GM10266 (cell line): ENCODE results near the gene MEGF6.

ENCODE experiments used
- DNase-seq: peaks from one replicate; pipeline ENCODE4 v3.0.0; 2012; ENCODE audit errors: extremely low spot score
- TF ChIP-seq, protein P1 (sequence below): IDR thresholded peaks from 2 replicates; pipeline ENCODE4 v1.5.1; 2012; ENCODE audit warnings: mild to moderate bottlenecking, low read depth; ENCODE audit not compliant: control insufficient read depth, insufficient read depth; ENCODE audit errors: missing control alignments

Gene MEGF6

DNA sequence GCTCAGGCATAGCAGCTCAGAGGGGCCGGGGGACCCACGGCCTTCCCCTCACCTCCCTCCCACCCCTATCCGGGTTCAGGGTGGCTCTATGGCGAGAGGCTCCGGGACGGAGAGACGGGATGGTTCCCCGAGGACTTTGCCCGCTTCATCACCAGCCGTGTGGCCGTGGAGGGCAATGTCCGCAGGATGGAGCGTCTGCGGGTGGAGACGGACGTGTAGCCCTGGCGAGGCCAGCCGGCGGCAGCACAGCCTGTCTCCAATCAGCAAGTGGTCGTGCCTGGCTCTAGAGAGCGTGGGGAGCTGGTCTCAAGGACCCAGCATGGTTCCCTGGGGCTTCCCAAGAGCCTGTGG is 131.0 kb downstream of the MEGF6 start:
- TF ChIP-seq, protein P1, sequence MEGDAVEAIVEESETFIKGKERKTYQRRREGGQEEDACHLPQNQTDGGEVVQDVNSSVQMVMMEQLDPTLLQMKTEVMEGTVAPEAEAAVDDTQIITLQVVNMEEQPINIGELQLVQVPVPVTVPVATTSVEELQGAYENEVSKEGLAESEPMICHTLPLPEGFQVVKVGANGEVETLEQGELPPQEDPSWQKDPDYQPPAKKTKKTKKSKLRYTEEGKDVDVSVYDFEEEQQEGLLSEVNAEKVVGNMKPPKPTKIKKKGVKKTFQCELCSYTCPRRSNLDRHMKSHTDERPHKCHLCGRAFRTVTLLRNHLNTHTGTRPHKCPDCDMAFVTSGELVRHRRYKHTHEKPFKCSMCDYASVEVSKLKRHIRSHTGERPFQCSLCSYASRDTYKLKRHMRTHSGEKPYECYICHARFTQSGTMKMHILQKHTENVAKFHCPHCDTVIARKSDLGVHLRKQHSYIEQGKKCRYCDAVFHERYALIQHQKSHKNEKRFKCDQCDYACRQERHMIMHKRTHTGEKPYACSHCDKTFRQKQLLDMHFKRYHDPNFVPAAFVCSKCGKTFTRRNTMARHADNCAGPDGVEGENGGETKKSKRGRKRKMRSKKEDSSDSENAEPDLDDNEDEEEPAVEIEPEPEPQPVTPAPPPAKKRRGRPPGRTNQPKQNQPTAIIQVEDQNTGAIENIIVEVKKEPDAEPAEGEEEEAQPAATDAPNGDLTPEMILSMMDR = no peak
- DNase-seq = no peak

DNA sequence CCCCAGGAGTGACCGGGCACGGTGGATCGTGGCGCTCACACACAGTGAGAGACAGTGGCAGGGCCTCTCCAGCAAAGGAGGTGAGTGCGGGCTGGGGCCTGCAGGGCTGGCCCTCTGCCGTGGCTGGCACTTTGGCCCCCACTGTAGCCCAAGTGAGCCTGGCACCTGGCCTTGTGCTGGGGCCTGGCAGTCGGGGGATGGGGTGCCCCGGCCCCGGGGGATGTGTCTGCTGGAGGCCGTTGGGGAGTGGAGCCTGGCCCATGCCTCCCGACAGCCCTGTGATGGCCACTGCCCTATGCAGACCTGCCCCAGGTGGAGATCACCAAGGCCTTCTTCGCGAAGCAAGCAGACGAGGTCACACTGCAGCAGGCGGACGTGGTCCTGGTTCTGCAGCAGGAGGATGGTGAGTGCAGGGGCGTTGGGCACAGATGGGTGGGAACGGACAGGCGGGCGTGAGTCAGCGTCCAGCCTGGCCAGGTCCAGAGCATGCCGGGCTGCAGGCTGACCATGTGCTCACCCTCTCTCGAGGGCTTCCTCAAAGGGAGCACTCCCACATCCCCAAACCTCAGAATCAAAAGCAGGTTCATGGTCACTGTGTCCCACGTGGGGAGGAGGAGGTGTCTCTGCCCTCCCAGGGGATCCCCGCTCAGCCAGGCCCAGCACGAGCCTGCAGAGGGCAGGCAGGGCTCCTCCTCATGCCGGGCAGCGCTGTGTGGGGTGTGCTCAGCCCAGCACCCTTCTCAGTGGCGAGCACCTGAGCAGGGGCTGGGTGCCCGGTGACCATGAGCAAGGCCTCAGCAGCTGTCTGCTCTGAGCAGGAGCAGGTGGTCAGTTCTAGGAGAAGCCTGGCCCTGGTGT is 131.6 kb downstream of the MEGF6 start:
- TF ChIP-seq, protein P1 = no peak

DNA sequence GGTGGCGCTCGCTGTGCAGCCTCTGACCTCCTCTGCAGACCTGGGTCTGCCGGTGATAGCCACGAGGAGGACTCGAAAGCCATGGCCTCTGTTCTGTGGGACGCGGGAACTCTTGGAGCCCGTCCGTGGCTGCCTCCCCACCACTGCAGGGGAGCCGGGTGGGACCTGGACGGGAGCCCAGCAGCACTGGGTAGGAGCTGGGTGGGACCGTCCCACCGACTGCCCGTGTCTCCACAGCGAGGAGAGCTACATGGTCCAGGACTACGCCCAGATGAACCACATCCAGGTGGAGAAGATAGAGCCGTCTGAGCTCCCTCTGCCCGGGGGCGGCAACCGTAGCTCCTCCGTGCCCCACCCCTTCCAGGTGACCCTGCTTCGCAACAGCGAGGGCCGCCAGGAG is 133.1 kb downstream of the MEGF6 start:
- TF ChIP-seq, protein P1 = no peak
- no peak for DNase-seq

More for the DNA sequence above, 131.6 kb downstream of the MEGF6 start:
- no peak for DNase-seq

DNA sequence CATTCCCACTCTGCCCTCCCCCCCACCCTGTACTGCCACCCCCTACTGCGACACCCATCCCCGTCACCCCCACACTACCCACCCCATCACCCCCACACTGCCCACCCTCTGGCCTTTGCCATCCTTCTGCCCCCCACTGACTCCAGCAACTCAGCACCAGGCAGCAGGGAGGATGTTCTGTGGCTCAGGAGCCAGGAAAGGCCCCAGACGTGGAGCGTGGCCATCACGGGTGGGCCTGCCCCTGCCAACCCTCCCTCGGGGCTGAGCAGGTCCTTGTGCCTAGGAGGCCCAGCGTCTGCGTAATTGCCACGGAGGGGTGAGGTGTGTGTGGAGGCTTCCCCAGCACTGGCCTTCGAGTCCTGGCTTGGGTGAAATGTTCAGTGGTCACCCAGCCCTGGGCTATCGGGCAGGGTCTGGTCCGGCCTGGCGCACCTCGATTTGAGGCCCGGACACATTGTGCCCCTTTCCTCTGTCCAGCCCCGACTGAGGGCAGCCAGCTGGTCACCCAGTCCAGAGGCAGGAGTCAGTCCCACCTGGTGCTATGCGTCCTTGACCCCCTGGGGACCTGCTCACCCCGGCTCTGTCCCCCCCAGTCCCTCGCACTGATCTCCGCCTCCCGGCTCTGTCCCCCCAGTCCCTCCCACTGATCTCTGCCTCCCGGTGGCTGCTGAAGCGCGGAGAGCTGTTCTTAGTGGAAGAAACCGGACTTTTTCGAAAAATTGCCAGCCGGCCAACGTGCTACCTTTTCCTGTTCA is 133.9 kb downstream of the MEGF6 start:
- TF ChIP-seq, protein P1 = no peak
- DNase-seq = peak; percentile 74

DNA sequence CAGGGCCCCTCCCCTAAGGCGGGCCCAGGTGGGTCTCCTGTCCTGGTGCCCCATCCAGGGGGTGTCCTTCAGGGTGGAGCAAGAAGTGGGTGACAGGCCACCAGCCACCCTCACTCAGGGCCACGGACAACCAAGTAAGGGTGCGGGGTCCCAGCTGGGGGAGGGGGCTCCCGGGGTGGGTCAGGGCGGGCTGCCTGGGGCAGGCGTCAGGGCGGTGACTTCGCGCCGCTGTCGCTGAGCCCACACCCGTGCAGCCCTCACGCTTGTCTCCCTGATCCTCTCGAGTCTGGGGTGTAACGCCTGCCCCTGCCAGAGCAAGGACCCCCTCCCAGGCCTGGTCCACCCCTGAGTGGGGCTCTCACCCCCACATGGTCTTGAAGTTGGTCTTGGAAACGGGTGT is 134.6 kb downstream of the MEGF6 start:
- TF ChIP-seq, protein P1 = no peak
- DNase-seq = no peak

- TF ChIP-seq, protein P1 = no peak
- DNase-seq = no peak
Measured at GRCh38 chr1:3475839-3476573, 135.3 kb downstream of the MEGF6 start.

DNA sequence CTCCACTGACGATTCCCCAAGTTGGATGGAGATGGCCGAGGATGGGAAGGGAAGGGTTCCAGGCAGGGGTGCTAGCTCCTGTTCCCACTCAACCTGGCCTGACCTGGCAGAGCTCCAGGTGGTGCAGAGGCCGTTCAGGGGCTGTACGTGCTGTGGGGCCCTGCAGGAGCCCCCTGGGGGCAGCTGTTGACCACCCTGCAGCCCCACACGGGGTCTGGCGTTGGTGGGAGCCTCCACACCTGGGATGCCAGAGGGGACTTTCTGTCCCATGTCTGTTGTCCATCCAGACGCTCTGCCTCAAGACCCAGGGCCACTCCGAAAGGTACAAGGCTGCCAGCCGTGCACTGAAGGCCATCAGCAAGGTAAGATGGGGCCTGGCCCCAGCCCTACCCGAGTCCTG is 136.9 kb downstream of the MEGF6 start:
- TF ChIP-seq, protein P1 = no peak
- DNase-seq = no peak
